SK-N-SH treated with all-trans-retinoic acid at 6 μM for 48 hours (cell line): Measurements from ENCODE around the gene KCNJ1.

Experiments used
- ATAC-seq: fragments of 200-7000 bp; cut with Tn5 transposase; 3 replicates; pipeline ENCODE4 v1.9.1; 2020; ENCODE audit warnings: mild to moderate bottlenecking, moderate library complexity
- BACH2 ChIP-seq: fragments of 250-450 bp; sonication (Bioruptor Pico); IDR thresholded peaks from 2 replicates; pipeline ENCODE4 v1.9.0; 2021; ENCODE audit warnings: mild to moderate bottlenecking, borderline replicate concordance
- CREB5 ChIP-seq: fragments of 250-450 bp; sonication (Bioruptor Pico); IDR thresholded peaks from 2 replicates; pipeline ENCODE4 v1.5.1; 2020; ENCODE audit warnings: low read depth, mild to moderate bottlenecking, moderate library complexity
- CSDC2 ChIP-seq: fragments of 250-450 bp; sonication (Bioruptor Pico); IDR thresholded peaks from 2 replicates; pipeline ENCODE4 v1.5.0; 2020; ENCODE audit warnings: mild to moderate bottlenecking, moderate library complexity
- ESRRG ChIP-seq: fragments of 250-450 bp; sonication (Bioruptor Pico); IDR thresholded peaks from 2 replicates; pipeline ENCODE4 v1.6.1; 2021; ENCODE audit warnings: mild to moderate bottlenecking
- GLIS3 ChIP-seq: fragments of 250-450 bp; sonication (Bioruptor Pico); IDR thresholded peaks from 2 replicates; pipeline ENCODE4 v1.5.0; 2020; ENCODE audit warnings: mild to moderate bottlenecking, moderate library complexity
- ISL1 ChIP-seq: fragments of 250-450 bp; sonication (Bioruptor Pico); IDR thresholded peaks from 2 replicates; pipeline ENCODE4 v2.1.2; 2022; ENCODE audit warnings: mild to moderate bottlenecking, moderate library complexity
- OSR1 ChIP-seq: fragments of 250-450 bp; sonication (Bioruptor Pico); IDR thresholded peaks from 2 replicates; pipeline ENCODE4 v1.8.0; 2022; ENCODE audit warnings: moderate library complexity, mild to moderate bottlenecking, inconsistent platforms
- PATZ1 ChIP-seq: fragments of 250-450 bp; sonication (Bioruptor Pico); IDR thresholded peaks from 2 replicates; pipeline ENCODE4 v1.8.0; 2020; ENCODE audit warnings: mild to moderate bottlenecking, moderate library complexity, borderline replicate concordance
- POU6F1 ChIP-seq: fragments of 250-450 bp; sonication (Bioruptor Pico); IDR thresholded peaks from 2 replicates; pipeline ENCODE4 v1.8.0; 2021; ENCODE audit warnings: low read depth, mild to moderate bottlenecking, moderate library complexity, borderline replicate concordance
- PPARA ChIP-seq: fragments of 250-450 bp; sonication (Bioruptor Pico); IDR thresholded peaks from 2 replicates; pipeline ENCODE4 v1.5.0; 2020; ENCODE audit warnings: mild to moderate bottlenecking, borderline replicate concordance
- TCF4 ChIP-seq: fragments of 250-450 bp; sonication (Bioruptor Pico); IDR thresholded peaks from 2 replicates; pipeline ENCODE4 v1.8.0; 2021; ENCODE audit warnings: mild to moderate bottlenecking, moderate library complexity, borderline replicate concordance
- TOX ChIP-seq: fragments of 250-450 bp; sonication (Bioruptor Pico); IDR thresholded peaks from 2 replicates; pipeline ENCODE4 v1.8.0; 2021; ENCODE audit warnings: mild to moderate bottlenecking, moderate library complexity, borderline replicate concordance
- ZC3H10 ChIP-seq: fragments of 250-450 bp; sonication (Bioruptor Pico); IDR thresholded peaks from 2 replicates; pipeline ENCODE4 v1.5.1; 2021; ENCODE audit warnings: mild to moderate bottlenecking, moderate library complexity
- ZFP3 ChIP-seq: fragments of 250-450 bp; sonication (Bioruptor Pico); IDR thresholded peaks from 2 replicates; pipeline ENCODE4 v1.5.0; 2020; ENCODE audit warnings: mild to moderate bottlenecking, moderate library complexity
- ZFP30 ChIP-seq: fragments of 450-650 bp; formaldehyde crosslinking; IDR thresholded peaks from 2 replicates; pipeline ENCODE4 v1.5.0; 2022; ENCODE audit warnings: mild to moderate bottlenecking, moderate library complexity
- ZNF70 ChIP-seq: fragments of 450-650 bp; formaldehyde crosslinking; IDR thresholded peaks from 2 replicates; pipeline ENCODE4 v1.5.0; 2020; ENCODE audit warnings: mild to moderate bottlenecking, moderate library complexity
- ZNF8 ChIP-seq: fragments of 450-650 bp; formaldehyde crosslinking; IDR thresholded peaks from 2 replicates; pipeline ENCODE4 v1.5.0; 2020; ENCODE audit warnings: mild to moderate bottlenecking, moderate library complexity
- TF ChIP-seq, protein P1 (sequence below): fragments of 250-450 bp; sonication (Bioruptor Pico); IDR thresholded peaks from 2 replicates; pipeline ENCODE4 v1.5.0; 2020; ENCODE audit warnings: mild to moderate bottlenecking, moderate library complexity
- TF ChIP-seq, protein P2 (sequence below): fragments of 250-450 bp; sonication (Bioruptor Pico); IDR thresholded peaks from 2 replicates; pipeline ENCODE4 v1.5.1; 2021; ENCODE audit warnings: mild to moderate bottlenecking, moderate library complexity

KCNJ1 gene

DNA sequence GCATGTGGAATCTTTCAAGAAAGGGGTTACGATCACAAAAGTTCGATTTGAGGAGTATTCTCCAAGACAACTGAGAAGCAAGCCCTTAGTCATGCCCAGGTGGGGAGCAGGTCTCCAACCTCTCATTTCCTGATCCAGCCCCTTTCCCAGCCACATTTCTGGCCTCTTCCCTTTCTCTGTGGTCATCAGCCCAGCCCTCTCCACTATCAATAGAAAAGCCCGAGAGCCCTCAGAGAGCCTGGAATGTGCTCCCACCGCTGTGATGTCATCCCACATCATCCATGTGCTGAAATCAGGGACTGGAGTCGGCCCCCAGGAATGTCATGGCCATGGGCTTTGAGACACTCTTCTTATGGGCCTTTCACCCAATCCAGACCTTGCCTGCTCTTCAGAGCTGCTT, 62.6 kb downstream of the KCNJ1 start (continued):
- TF ChIP-seq, protein P1, sequence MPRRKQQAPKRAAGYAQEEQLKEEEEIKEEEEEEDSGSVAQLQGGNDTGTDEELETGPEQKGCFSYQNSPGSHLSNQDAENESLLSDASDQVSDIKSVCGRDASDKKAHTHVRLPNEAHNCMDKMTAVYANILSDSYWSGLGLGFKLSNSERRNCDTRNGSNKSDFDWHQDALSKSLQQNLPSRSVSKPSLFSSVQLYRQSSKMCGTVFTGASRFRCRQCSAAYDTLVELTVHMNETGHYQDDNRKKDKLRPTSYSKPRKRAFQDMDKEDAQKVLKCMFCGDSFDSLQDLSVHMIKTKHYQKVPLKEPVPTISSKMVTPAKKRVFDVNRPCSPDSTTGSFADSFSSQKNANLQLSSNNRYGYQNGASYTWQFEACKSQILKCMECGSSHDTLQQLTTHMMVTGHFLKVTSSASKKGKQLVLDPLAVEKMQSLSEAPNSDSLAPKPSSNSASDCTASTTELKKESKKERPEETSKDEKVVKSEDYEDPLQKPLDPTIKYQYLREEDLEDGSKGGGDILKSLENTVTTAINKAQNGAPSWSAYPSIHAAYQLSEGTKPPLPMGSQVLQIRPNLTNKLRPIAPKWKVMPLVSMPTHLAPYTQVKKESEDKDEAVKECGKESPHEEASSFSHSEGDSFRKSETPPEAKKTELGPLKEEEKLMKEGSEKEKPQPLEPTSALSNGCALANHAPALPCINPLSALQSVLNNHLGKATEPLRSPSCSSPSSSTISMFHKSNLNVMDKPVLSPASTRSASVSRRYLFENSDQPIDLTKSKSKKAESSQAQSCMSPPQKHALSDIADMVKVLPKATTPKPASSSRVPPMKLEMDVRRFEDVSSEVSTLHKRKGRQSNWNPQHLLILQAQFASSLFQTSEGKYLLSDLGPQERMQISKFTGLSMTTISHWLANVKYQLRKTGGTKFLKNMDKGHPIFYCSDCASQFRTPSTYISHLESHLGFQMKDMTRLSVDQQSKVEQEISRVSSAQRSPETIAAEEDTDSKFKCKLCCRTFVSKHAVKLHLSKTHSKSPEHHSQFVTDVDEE (CRISPR knock-in tag): no peak
- no peak for TF ChIP-seq POU6F1 (CRISPR knock-in tag)
- no peak for TF ChIP-seq ZNF70 (CRISPR knock-in tag)
- no peak for TF ChIP-seq CREB5 (CRISPR knock-in tag)
- TF ChIP-seq, all 23 proteins: peak for 0

GRCh38 chr11:128803449-128804245, 63.4 kb downstream of the KCNJ1 start:
- no peak for ATAC-seq
- TF ChIP-seq ZC3H10 (CRISPR knock-in tag) (no peak), GLIS3 (no peak), ZNF70 (CRISPR knock-in tag) (no peak), PATZ1 (CRISPR knock-in tag) (no peak), ISL1 (CRISPR knock-in tag) (no peak), ZNF8 (CRISPR knock-in tag) (no peak), TCF4 (CRISPR knock-in tag) (no peak), CSDC2 (no peak)

DNA sequence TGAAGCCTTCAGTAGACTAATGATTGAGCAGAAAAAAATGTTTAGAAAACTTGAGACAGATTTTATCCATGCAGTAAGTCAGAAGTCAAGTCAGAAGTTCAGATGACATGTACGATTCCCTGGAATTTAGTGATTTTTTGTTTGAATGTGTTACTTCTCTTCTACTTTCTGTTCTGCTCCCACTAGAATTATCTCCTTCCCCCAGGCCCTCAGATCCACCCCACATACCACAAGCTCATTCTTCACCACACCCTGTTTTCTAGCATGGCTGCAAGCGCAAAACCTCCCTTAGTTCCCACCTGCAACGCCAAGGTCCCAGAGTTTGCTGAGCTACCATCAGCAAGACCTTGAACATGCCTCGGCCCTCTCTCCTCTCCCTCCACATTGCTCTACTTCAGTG, 64.1 kb downstream of the KCNJ1 start:
- no peak for ATAC-seq
- TF ChIP-seq CREB5 (CRISPR knock-in tag): no peak
- no peak for TF ChIP-seq ZC3H10 (CRISPR knock-in tag)
- TF ChIP-seq OSR1 (CRISPR knock-in tag): no peak

DNA sequence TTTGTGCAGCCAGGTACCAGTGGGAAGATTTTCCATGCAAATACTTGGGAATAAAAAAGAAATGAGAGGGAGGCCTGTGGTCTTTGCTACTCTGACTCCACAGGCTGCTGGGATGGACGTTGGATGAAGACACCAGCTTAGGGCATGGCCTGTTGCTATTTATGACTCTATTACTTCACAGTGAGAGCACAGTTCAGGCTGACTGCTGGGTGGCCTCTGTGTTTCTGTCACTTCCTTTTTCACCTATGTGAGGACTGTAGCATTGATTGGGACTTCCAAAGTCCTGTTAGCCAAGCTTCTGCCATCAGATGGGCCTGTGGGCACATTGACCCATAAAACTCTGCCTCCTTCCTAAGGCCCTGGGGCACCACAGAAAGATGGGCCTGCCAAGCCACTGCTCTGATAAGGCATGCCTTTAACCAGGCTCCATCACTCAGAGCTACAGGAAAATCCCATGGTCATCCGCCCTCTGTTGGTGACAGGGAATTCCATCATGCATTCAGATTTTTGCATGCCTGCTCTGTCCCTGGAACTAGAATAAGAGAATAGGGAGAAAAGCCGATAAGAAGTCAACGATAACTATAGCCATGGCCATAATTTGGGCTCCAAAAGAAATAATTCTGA, 64.6 kb downstream of the KCNJ1 start:
- ATAC-seq: peak; percentile 94
- TF ChIP-seq, protein P2, sequence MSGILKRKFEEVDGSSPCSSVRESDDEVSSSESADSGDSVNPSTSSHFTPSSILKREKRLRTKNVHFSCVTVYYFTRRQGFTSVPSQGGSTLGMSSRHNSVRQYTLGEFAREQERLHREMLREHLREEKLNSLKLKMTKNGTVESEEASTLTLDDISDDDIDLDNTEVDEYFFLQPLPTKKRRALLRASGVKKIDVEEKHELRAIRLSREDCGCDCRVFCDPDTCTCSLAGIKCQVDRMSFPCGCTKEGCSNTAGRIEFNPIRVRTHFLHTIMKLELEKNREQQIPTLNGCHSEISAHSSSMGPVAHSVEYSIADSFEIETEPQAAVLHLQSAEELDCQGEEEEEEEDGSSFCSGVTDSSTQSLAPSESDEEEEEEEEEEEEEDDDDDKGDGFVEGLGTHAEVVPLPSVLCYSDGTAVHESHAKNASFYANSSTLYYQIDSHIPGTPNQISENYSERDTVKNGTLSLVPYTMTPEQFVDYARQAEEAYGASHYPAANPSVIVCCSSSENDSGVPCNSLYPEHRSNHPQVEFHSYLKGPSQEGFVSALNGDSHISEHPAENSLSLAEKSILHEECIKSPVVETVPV (CRISPR knock-in tag): no peak
- no peak for TF ChIP-seq ESRRG (CRISPR knock-in tag)
- TF ChIP-seq ZNF70 (CRISPR knock-in tag): no peak
- TF ChIP-seq GLIS3: no peak
- no peak for TF ChIP-seq BACH2 (CRISPR knock-in tag)
- no peak for TF ChIP-seq ZFP3
- no peak for TF ChIP-seq ISL1 (CRISPR knock-in tag)
- no peak for TF ChIP-seq PPARA (CRISPR knock-in tag)
- TF ChIP-seq, protein P1 (CRISPR knock-in tag): no peak
- no peak for TF ChIP-seq TOX (CRISPR knock-in tag)
- no peak for TF ChIP-seq ZFP30 (CRISPR knock-in tag)
- TF ChIP-seq ZNF8 (CRISPR knock-in tag): no peak
